Activated CD8-positive, alpha-beta memory T cell treated with anti-CD3 and anti-CD28 coated beads, Interleukin-2, amount 10 ng/mL, durations not matched to agents 7 days and 5 days (primary cell): ENCODE measurements around the gene AHSA1. TPM values are rescaled to one million over a fixed set of nuclear protein-coding genes. Genes with fewer than 3 reads are reported as not detected.

Experiments
- ATAC-seq: fragments of 150-1000 bp; cut with Tn5 transposase; one replicate; pipeline ENCODE4 v1.10.0; 2021; ENCODE audit warnings: moderate library complexity
- CTCF ChIA-PET: fragments of 350-600 bp; sonication (Branson Sonifier 250); formaldehyde crosslinking; loops from one replicate; lab custom pipeline; 2021; ENCODE audit warnings: antibody characterized with exemption; lab: Charles Lee
- DNase-seq: peaks from one replicate; pipeline ENCODE4 v3.0.0-alpha.2; 2020
- H3K27ac Mint-ChIP-seq: one replicate; pipeline ENCODE4 v1.8.0; 2021; ENCODE audit warnings: mild to moderate bottlenecking, mixed read lengths
- H3K27me3 Mint-ChIP-seq: one replicate; pipeline ENCODE4 v1.8.0; 2021; ENCODE audit warnings: mixed read lengths
- H3K36me3 Mint-ChIP-seq: one replicate; pipeline ENCODE4 v1.8.0; 2021; ENCODE audit warnings: mild to moderate bottlenecking, mixed read lengths
- H3K4me1 Mint-ChIP-seq: one replicate; pipeline ENCODE4 v1.8.0; 2021; ENCODE audit warnings: mixed read lengths
- H3K4me3 Mint-ChIP-seq: one replicate; pipeline ENCODE4 v1.8.0; 2021; ENCODE audit warnings: mild to moderate bottlenecking, moderate library complexity, mixed read lengths
- H3K9me3 Mint-ChIP-seq: one replicate; pipeline ENCODE4 v1.8.0; 2022; ENCODE audit warnings: low read depth, mixed read lengths
- total RNA-seq, 2 experiments: library from RNA; stranded (reverse); gene quantifications; one replicate each; pipeline ENCODE4 v1.2.3, GENCODE V29; 2021

The AHSA1 gene
- total RNA-seq, 2 experiments from 2014 or later, result 219 to 266 TPM

DNA sequence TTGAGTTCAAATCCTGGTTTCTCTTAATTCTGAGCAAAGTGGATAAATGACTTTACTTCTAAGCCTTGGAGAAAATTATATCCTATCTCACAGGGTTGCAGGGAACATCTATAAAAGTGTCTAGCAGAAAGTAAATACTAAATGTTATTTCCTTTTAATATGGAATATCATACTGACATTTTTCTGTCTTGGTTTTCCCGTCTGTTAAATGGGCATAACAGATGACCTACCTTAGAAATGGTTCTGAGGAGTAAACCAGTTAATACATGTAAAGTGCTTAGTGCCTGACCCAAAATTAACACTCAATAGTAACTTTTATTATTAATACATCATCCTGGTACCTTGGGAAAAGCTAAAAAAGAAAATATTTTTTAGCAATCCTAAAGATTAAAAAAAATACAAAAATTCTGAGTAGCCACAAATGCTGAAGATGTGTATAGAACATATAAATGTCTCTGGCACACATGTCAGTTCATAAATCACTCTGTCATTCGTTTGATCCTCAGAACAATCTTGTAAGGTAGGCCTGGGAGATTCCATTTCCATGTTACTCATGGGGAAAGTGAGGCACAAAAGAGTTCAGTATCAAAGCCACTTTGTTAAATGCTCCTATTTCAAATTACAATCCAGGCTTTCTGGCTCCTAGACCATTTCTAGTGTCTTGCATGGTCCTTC, 1.8 kb upstream of the AHSA1 start:
- Mint-ChIP-seq H3K4me3 (peak overlapping the region; percentile 93), H3K36me3 (peaks cover 31% of the 10 kb centered on the region), H3K27ac (no peak overlapping the region), H3K27me3 (no peaks in the 10 kb centered on the region), H3K9me3 (no peaks in the 10 kb centered on the region), H3K4me1 (peaks cover 32% of the 10 kb centered on the region)
- CTCF ChIA-PET, result interaction anchor here (0.6 to 2.1 kb wide), 3 partner anchors 10 to 155 kb away, joined by 3 to 7 read pairs (median 3); partner anchors contain the start of genes SAMD15 and TMED8
- no peak for DNase-seq
- no peak for ATAC-seq

DNA sequence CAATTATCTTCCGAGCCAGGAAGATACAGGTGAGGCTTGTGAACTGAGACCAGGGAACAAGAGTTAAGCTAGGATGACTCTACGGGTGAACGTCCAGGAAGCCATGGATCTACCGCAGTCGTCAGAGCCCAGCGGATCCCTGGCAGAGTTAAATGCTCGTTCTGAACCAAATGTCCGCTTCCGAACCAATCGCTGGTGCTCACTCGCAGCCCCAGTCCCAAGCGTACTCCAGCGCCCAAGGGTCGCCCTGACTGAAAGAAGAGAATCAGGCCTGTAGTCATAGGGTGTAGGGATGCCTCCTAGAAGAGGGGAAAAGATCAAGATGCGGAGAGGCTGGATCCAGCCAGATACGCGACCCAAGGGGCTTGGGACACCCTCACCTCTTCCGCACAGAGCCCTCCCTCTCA, 775 bp upstream of the AHSA1 start:
- ATAC-seq (peak; percentile 1), DNase-seq (no peak)
- CTCF ChIA-PET, result interaction anchor here (1.1 kb wide), 1 partner anchor 9 kb away, joined by 3 read pairs; no protein-coding TSS in a partner anchor
- Mint-ChIP-seq H3K27me3 (no peaks in the 10 kb centered on the region), H3K4me3 (peak overlapping the region; percentile 93), H3K36me3 (peaks cover 33% of the 10 kb centered on the region), H3K9me3 (no peaks in the 10 kb centered on the region), H3K27ac (peak overlapping the region; percentile 99), H3K4me1 (peaks cover 36% of the 10 kb centered on the region)

- peaks cover 29% of the 10 kb centered on the region for H3K36me3 Mint-ChIP-seq
- peak overlapping the region; percentile 93 for H3K4me3 Mint-ChIP-seq
- CTCF ChIA-PET, result interaction anchor here (0.9 to 3.2 kb wide), 11 partner anchors 9 to 295 kb away, joined by 3 to 33 read pairs (median 4); partner anchors contain the start of genes SAMD15 and TMED8
- DNase-seq (peak; percentile 70), ATAC-seq (peak; percentile 23)
- H3K4me1 Mint-ChIP-seq, result peaks cover 36% of the 10 kb centered on the region
- no peaks in the 10 kb centered on the region for H3K9me3 Mint-ChIP-seq
- H3K27ac Mint-ChIP-seq, result peak overlapping the region; percentile 99
- H3K27me3 Mint-ChIP-seq, result no peaks in the 10 kb centered on the region
These were observed 507 bp downstream of the AHSA1 start for GRCh38 chr14:77458249-77458950.

GRCh38 chr14:77459072-77459723, 1.3 kb downstream of the AHSA1 start:
- Mint-ChIP-seq H3K9me3 (no peaks in the 10 kb centered on the region), H3K36me3 (peaks cover 33% of the 10 kb centered on the region), H3K4me1 (peaks cover 36% of the 10 kb centered on the region), H3K4me3 (peak overlapping the region; percentile 93), H3K27ac (peak overlapping the region; percentile 99), H3K27me3 (no peaks in the 10 kb centered on the region)
- CTCF ChIA-PET, result interaction anchor here (0.8 to 3.2 kb wide), 15 partner anchors 9 to 363 kb away, joined by 3 to 33 read pairs (median 4); partner anchors contain the start of genes SAMD15 and TMED8
- ATAC-seq (no peak), DNase-seq (peak; percentile 83)

DNA sequence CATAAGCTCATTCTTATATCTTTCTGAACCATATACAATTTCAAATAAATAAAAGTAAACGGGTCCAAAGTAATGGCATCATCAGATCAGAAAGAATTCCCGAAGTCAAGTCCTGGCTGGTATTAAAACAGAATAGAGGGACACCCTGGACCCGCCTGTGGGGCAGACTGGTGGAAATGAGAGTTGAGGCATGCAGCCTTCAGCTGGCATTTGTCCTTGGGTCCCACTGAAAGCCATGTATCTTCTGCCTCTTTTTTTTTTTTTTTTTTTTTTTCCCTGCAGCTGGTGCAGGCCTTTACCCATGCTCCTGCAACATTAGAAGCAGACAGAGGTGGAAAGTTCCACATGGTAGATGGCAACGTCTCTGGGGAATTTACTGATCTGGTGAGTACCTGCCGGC, 9.9 kb downstream of the AHSA1 start:
- H3K27ac Mint-ChIP-seq, result no peak overlapping the region
- CTCF ChIA-PET, result interaction anchor here (0.7 to 1.1 kb wide), 2 partner anchors 9 to 11 kb away, joined by 3 to 4 read pairs; no protein-coding TSS in a partner anchor
- peaks cover 42% of the 10 kb centered on the region for H3K36me3 Mint-ChIP-seq

GRCh38 chr14:77469067-77469505, 11.2 kb downstream of the AHSA1 start:
- H3K27me3 Mint-ChIP-seq, result no peaks in the 10 kb centered on the region
- H3K4me3 Mint-ChIP-seq, result no peak overlapping the region
- H3K4me1 Mint-ChIP-seq, result no peaks in the 10 kb centered on the region
- no peaks in the 10 kb centered on the region for H3K9me3 Mint-ChIP-seq
- DNase-seq, result no peak
- CTCF ChIA-PET, result no interaction called here
- H3K27ac Mint-ChIP-seq, result no peak overlapping the region
- peaks cover 36% of the 10 kb centered on the region for H3K36me3 Mint-ChIP-seq
- ATAC-seq, result no peak

More for the DNA sequence above, 9.9 kb downstream of the AHSA1 start:
- ATAC-seq (no peak), DNase-seq (no peak)
- no peak overlapping the region for H3K4me3 Mint-ChIP-seq
- no peaks in the 10 kb centered on the region for H3K9me3 Mint-ChIP-seq
- no peaks in the 10 kb centered on the region for H3K27me3 Mint-ChIP-seq
- no peaks in the 10 kb centered on the region for H3K4me1 Mint-ChIP-seq

DNA sequence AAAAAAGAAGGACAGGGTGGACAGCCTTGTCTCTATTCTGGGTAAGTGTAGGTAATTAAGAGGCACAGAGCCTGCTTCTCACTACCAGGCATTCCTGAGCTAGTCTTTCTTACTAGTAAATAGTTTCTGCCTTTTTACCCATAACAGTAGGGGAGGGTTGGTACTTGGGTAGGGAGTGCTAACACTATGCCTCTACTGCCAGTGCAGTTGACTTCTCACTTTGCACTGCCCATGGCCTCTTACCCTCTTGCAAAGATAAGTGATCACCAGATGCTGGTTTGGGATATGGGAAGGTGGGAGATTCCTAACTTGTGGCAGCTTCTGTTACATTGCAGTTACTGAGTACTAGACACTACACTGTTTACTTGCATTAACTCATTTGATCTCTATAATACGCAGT, 11.6 kb downstream of the AHSA1 start:
- no peaks in the 10 kb centered on the region for H3K27me3 Mint-ChIP-seq
- ATAC-seq (no peak), DNase-seq (no peak)
- H3K27ac Mint-ChIP-seq, result no peak overlapping the region
- H3K36me3 Mint-ChIP-seq, result peaks cover 34% of the 10 kb centered on the region
- H3K9me3 Mint-ChIP-seq, result no peaks in the 10 kb centered on the region
- no peaks in the 10 kb centered on the region for H3K4me1 Mint-ChIP-seq
- no peak overlapping the region for H3K4me3 Mint-ChIP-seq
- CTCF ChIA-PET, result no interaction called here

GRCh38 chr14:77470224-77470870, 12.5 kb downstream of the AHSA1 start:
- DNase-seq (no peak), ATAC-seq (no peak)
- Mint-ChIP-seq H3K4me1 (no peaks in the 10 kb centered on the region), H3K36me3 (peaks cover 28% of the 10 kb centered on the region), H3K9me3 (no peaks in the 10 kb centered on the region), H3K27me3 (no peaks in the 10 kb centered on the region), H3K27ac (no peak overlapping the region), H3K4me3 (no peak overlapping the region)
- CTCF ChIA-PET, result no interaction called here

DNA sequence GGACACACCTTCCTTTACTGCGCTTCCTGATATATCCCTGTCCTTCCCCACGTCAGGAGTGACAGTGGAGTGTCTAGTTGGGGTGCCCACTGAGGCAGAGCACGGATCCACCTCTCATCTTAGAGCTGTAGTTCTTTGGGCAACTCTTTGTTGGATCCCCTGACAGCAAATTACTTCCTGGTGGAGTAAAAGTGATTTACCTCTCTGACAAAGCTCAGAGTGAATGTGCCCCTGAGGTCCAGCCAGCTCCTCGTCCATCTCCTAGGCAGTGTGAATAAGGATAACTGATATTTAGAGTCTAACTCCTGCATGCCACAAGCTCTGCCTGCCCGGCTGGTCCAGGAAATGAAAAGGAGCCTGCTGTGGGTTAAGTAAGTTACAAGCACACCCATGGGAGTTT, 16.0 kb downstream of the AHSA1 start:
- Mint-ChIP-seq H3K27ac (no peak overlapping the region), H3K9me3 (no peaks in the 10 kb centered on the region), H3K36me3 (peaks cover 8% of the 10 kb centered on the region), H3K27me3 (no peaks in the 10 kb centered on the region), H3K4me1 (no peaks in the 10 kb centered on the region), H3K4me3 (no peak overlapping the region)
- CTCF ChIA-PET, result no interaction called here
- DNase-seq (no peak), ATAC-seq (no peak)

DNA sequence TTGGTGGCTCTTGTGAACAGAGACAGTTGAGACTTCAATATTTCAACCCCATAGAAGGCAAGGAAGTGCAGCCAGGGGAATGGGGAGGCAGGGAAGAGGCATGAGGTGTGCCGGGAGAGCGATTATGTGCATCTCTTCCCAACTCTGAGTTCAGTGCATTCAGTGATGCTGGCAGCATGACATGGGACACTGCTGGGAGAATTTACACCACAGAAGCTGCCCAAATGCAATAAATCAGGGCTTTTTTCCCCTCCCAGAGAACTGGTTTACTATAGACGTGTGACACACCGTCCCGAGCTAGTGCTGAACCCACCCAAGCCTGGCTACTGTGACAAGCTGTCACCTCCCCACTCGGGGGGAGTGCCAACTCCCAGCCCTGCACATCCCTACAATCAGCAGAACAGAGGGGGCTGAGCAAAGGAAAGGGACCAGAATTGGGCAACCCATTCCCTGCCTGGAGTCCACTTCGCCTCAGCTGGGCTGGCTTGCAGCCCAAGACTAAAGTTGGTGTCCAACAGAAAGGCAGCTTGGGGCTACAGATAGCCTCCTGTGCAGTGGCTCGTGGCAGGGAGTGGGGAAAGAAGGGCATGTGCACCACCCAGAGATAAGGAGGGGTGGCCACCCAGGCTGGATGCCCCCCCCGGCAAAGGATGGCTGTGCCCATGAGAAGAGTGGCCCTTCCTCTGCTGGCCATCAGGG, 16.7 kb downstream of the AHSA1 start:
- Mint-ChIP-seq H3K9me3 (no peaks in the 10 kb centered on the region), H3K36me3 (peaks cover 2% of the 10 kb centered on the region), H3K27me3 (no peaks in the 10 kb centered on the region), H3K4me3 (no peak overlapping the region), H3K27ac (no peak overlapping the region), H3K4me1 (no peaks in the 10 kb centered on the region)
- CTCF ChIA-PET, result no interaction called here
- DNase-seq (no peak), ATAC-seq (no peak)

- no peaks in the 10 kb centered on the region for H3K9me3 Mint-ChIP-seq
- CTCF ChIA-PET, result no interaction called here
- no peaks in the 10 kb centered on the region for H3K4me1 Mint-ChIP-seq
- H3K27ac Mint-ChIP-seq, result no peak overlapping the region
- no peaks in the 10 kb centered on the region for H3K36me3 Mint-ChIP-seq
- no peaks in the 10 kb centered on the region for H3K27me3 Mint-ChIP-seq
- no peak overlapping the region for H3K4me3 Mint-ChIP-seq
- DNase-seq (no peak), ATAC-seq (no peak)
These were observed 17.7 kb downstream of the AHSA1 start for GRCh38 chr14:77475432-77476115.

GRCh38 chr14:77478029-77478428, 20.1 kb downstream of the AHSA1 start:
- DNase-seq (no peak), ATAC-seq (no peak)
- H3K27ac Mint-ChIP-seq, result no peak overlapping the region
- CTCF ChIA-PET, result no interaction called here
- no peaks in the 10 kb centered on the region for H3K4me1 Mint-ChIP-seq
- H3K27me3 Mint-ChIP-seq, result no peaks in the 10 kb centered on the region
- H3K9me3 Mint-ChIP-seq, result no peaks in the 10 kb centered on the region
- H3K36me3 Mint-ChIP-seq, result no peaks in the 10 kb centered on the region
- H3K4me3 Mint-ChIP-seq, result no peak overlapping the region
